ENCODE measurements around the gene CLDN15. TPM values are rescaled to one million over a fixed set of nuclear protein-coding genes. Genes with fewer than 3 reads are reported as not detected.

CLDN15 gene
- total RNA-seq, 1 donor from 2014 or later = 21.0 TPM

- ChIA-PET POLR2A (no interaction called here), CTCF (no interaction called here)
- Mint-ChIP-seq H3K27me3 (peaks cover 21% of the 10 kb centered on the region), H3K4me3 (no peak overlapping the region), H3K36me3 (ENCODE audit: low read depth) (no peaks in the 10 kb centered on the region), H3K9me3 (no peaks in the 10 kb centered on the region), H3K4me1 (peaks cover 16% of the 10 kb centered on the region), H3K27ac (no peak overlapping the region)
- intact Hi-C loops (cut with micrococcal nuclease) = no loop called here
- TF ChIP-seq CTCF (IDR thresholded peaks at IDR 0.05) = no peak
- DNase-seq (no peak), ATAC-seq (ENCODE audit: low read depth) (no peak)
Observed at GRCh38 chr7:101198476-101198875, 39.1 kb downstream of the CLDN15 start.

- H3K4me1 Mint-ChIP-seq = peaks cover 11% of the 10 kb centered on the region
- no peak for DNase-seq
- H3K9me3 Mint-ChIP-seq = no peaks in the 10 kb centered on the region
- ChIA-PET CTCF (no interaction called here), POLR2A (no interaction called here)
- H3K27ac Mint-ChIP-seq = no peak overlapping the region
- ATAC-seq (ENCODE audit: low read depth) = no peak
- no peak for TF ChIP-seq CTCF (IDR thresholded peaks at IDR 0.05)
- no peak overlapping the region for H3K4me3 Mint-ChIP-seq
- H3K36me3 Mint-ChIP-seq (ENCODE audit: low read depth) = no peaks in the 10 kb centered on the region
- peaks cover 19% of the 10 kb centered on the region for H3K27me3 Mint-ChIP-seq
- intact Hi-C loops (cut with micrococcal nuclease) = no loop called here
Observed at GRCh38 chr7:101197991-101198390, 39.6 kb downstream of the CLDN15 start.

DNA sequence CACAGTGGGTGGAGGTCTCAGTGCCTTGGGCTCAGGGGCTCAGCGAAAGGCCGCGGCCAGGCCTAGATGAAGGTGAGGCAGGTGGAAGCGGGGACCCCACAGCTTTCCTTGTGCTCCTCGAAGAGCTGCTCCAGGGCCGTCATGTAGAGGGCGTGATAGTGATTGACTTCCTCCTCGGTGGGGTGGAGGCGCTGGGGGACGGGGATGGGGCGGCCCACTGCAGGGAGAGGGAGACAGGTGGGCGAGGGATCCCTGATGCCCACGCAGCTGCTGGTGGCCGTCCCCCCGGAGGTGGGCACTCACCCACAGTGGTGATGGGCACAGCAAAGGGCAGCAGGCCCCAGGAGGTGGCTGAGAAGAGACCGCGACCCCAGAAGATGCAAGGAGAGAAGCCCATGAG is 41.7 kb downstream of the CLDN15 start:
- H3K4me3 Mint-ChIP-seq = no peak overlapping the region
- ChIA-PET CTCF (no interaction called here), POLR2A (interaction anchor here (0.7 kb wide), 1 partner anchor 766 kb away, joined by 5 read pairs; the partner anchor contains the start of gene MEPCE)
- H3K4me1 Mint-ChIP-seq = peaks cover 4% of the 10 kb centered on the region
- peaks cover 11% of the 10 kb centered on the region for H3K27me3 Mint-ChIP-seq
- ATAC-seq (ENCODE audit: low read depth) = no peak
- intact Hi-C loops (cut with micrococcal nuclease) = no loop called here
- no peak for DNase-seq
- H3K36me3 Mint-ChIP-seq (ENCODE audit: low read depth) = no peaks in the 10 kb centered on the region
- no peak for TF ChIP-seq CTCF (IDR thresholded peaks at IDR 0.05)
- no peaks in the 10 kb centered on the region for H3K9me3 Mint-ChIP-seq
- H3K27ac Mint-ChIP-seq = no peak overlapping the region

DNA sequence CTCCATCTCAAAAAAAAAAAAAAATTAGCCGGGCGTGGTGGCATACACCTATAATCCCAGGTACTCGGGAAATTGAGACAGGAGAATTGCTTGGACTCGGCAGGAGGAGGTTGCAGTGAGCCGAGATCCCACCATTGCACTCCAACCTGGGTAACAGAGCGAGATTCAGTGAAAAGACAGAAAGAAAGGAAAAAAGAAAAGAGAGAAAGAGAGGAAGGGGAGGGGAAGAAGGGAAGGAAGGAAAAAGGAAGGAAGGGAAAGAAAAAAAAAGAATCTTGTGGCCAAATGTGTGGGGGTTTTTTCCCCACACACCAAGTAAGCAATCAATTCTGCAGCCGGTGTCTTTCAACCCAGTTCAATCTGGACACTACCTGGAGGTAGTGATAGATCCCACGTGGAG is 48.5 kb downstream of the CLDN15 start:
- Mint-ChIP-seq H3K4me1 (peaks cover 3% of the 10 kb centered on the region), H3K36me3 (ENCODE audit: low read depth) (no peaks in the 10 kb centered on the region), H3K4me3 (no peak overlapping the region), H3K9me3 (no peaks in the 10 kb centered on the region), H3K27me3 (peaks cover 5% of the 10 kb centered on the region), H3K27ac (no peak overlapping the region)
- TF ChIP-seq CTCF (IDR thresholded peaks at IDR 0.05) = no peak
- ATAC-seq (ENCODE audit: low read depth) = no peak
- ChIA-PET POLR2A (no interaction called here), CTCF (interaction anchor here (6.7 kb wide), 1 partner anchor 47 kb away, joined by 111 read pairs; no protein-coding TSS in a partner anchor)
- intact Hi-C loops (cut with micrococcal nuclease) = no loop called here
- DNase-seq = no peak

GRCh38 chr7:101186844-101187428 is 50.7 kb downstream of the CLDN15 start:
- intact Hi-C loops (cut with micrococcal nuclease) = no loop called here
- no peak for ATAC-seq (ENCODE audit: low read depth)

More at GRCh38 chr7:101186844-101187428, 50.7 kb downstream of the CLDN15 start:
- Mint-ChIP-seq H3K4me3 (no peak overlapping the region), H3K9me3 (no peaks in the 10 kb centered on the region), H3K4me1 (peaks cover 4% of the 10 kb centered on the region), H3K27ac (no peak overlapping the region), H3K36me3 (ENCODE audit: low read depth) (no peaks in the 10 kb centered on the region), H3K27me3 (peaks cover 14% of the 10 kb centered on the region)
- ChIA-PET CTCF (interaction anchor here (1.3 kb wide), 1 partner anchor 43 kb away, joined by 5 read pairs; no protein-coding TSS in a partner anchor), POLR2A (interaction anchor here (0.6 kb wide), 1 partner anchor 51 kb away, joined by 4 read pairs; no protein-coding TSS in a partner anchor)
- DNase-seq = no peak
- no peak for TF ChIP-seq CTCF (IDR thresholded peaks at IDR 0.05)
